Mesendoderm (in vitro differentiated cells): ENCODE measurements around the gene CCL24.

Experiments used
- DNase-seq: peaks from one replicate; pipeline ENCODE4 v3.0.0; 2013
- H2AK5ac ChIP-seq: 2 replicates; pipeline ENCODE4 v1.6.1; 2013; ENCODE audit warnings: low read length, inconsistent platforms
- H2BK120ac ChIP-seq: 2 replicates; pipeline ENCODE4 v1.6.1; 2013; ENCODE audit warnings: low read depth, mild to moderate bottlenecking, low read length, moderate library complexity, mixed read lengths
- H2BK15ac ChIP-seq: replicated peaks from 2 replicates; pipeline ENCODE4 v1.6.1; 2013; ENCODE audit warnings: low read depth, mild to moderate bottlenecking, moderate library complexity
- H2BK5ac ChIP-seq: 2 replicates; pipeline ENCODE4 v1.6.1; 2013; ENCODE audit warnings: low read length, inconsistent platforms
- H3K18ac ChIP-seq: 2 replicates; pipeline ENCODE4 v1.6.1; 2013; ENCODE audit warnings: mild to moderate bottlenecking, low read length, mixed read lengths
- H3K23ac ChIP-seq: one replicate; pipeline ENCODE4 v1.6.1; 2013; ENCODE audit warnings: low read length
- H3K27ac ChIP-seq: 2 replicates; pipeline ENCODE4 v1.5.1; 2013; ENCODE audit warnings: low read depth, mild to moderate bottlenecking, inconsistent platforms, low read length, moderate library complexity
- H3K27me3 ChIP-seq: 2 replicates; pipeline ENCODE4 v1.6.1; 2013; ENCODE audit warnings: low read length, control low read depth, mild to moderate bottlenecking, inconsistent platforms; ENCODE audit not compliant: insufficient read depth, poor library complexity
- H3K36me3 ChIP-seq: 2 replicates; pipeline ENCODE4 v1.6.1; 2013; ENCODE audit warnings: low read length, inconsistent platforms; ENCODE audit not compliant: control insufficient read depth, insufficient read depth
- H3K4ac ChIP-seq: one replicate; pipeline ENCODE4 v1.6.1; 2013; ENCODE audit warnings: low read depth, mild to moderate bottlenecking, low read length, moderate library complexity
- H3K4me1 ChIP-seq: 2 replicates; pipeline ENCODE4 v1.6.1; 2013; ENCODE audit warnings: low read depth, low read length, inconsistent platforms; ENCODE audit not compliant: control insufficient read depth
- H3K4me2 ChIP-seq: 2 replicates; pipeline ENCODE4 v1.6.1; 2013; ENCODE audit warnings: low read length
- H3K4me3 ChIP-seq: 2 replicates; pipeline ENCODE4 v1.5.1; 2013; ENCODE audit warnings: mild to moderate bottlenecking, low read length
- H3K56ac ChIP-seq: one replicate; pipeline ENCODE4 v1.6.1; 2013; ENCODE audit warnings: low read length
- H3K79me1 ChIP-seq: 2 replicates; pipeline ENCODE4 v1.6.1; 2013; ENCODE audit warnings: low read length, inconsistent platforms
- H3K79me2 ChIP-seq: 2 replicates; pipeline ENCODE4 v1.6.1; 2013; ENCODE audit warnings: mild to moderate bottlenecking, low read length; ENCODE audit not compliant: control insufficient read depth, insufficient read depth
- H3K9ac ChIP-seq: 2 replicates; pipeline ENCODE4 v1.6.1; 2013; ENCODE audit warnings: low read length, inconsistent platforms
- H4K5ac ChIP-seq: one replicate; pipeline ENCODE4 v1.6.1; 2013; ENCODE audit warnings: low read length
- H4K8ac ChIP-seq: one replicate; pipeline ENCODE4 v1.6.1; 2013; ENCODE audit warnings: low read depth, mild to moderate bottlenecking, control low read depth, low read length, moderate library complexity
- WGBS: extraction: QIAGEN DNeasy Blood & Tissue Kit; methylation state at CpG from one replicate; pipeline ENCODE4 v1.1.7; 2013; ENCODE audit warnings: low lambda C conversion rate, missing lambda C conversion rate; ENCODE audit not compliant: insufficient coverage; ENCODE audit errors: extremely low coverage; 5-methylcytosine and 5-hydroxymethylcytosine counted together

The CCL24 gene

DNA sequence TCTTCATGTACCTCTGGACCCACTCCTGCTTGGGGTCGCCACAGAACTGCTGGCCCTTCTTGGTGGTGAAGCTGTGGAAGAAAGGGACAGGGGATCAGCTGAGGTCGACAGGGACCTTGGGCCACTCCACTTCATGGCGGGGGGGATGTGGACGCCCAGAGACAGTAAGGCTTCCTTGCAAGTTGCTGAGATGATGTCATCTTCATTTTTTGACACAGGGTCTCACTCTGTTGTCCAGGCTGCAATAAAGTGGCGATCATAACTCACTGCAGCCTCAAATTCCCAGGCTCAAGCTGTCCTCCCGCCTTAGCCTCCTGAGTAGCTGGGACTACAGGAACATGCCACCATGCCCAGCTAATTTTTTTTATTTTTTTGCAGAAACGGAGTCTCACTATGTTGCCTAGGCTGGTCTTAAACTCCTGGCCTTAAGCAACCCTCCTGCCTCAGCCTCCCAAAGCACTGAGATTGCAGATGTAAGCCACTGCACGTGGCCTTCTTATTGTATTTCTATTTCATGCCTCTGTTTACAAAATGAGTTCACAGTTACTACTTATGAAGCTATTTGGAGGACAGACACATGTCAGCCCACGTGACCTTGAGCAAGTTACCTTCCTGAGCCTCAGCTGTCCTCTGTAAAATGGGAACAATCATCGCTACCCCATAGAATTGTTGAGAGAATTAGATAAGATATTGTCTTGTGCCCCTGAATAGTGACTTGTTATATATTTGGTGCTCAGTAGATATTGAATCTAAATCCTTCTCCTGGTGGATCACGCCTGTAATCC lies 1.5 kb downstream of the CCL24 start:
- Histone ChIP-seq H3K27me3 (no peaks in the 10 kb centered on the region), H3K4me1 (no peaks in the 10 kb centered on the region), H2AK5ac (no peak overlapping the region), H4K8ac (no peak overlapping the region), H3K4ac (no peak overlapping the region), H2BK15ac (no peak overlapping the region), H2BK5ac (no peak overlapping the region), H4K5ac (no peak overlapping the region), H3K36me3 (no peaks in the 10 kb centered on the region), H2BK120ac (no peak overlapping the region), H3K9ac (no peak overlapping the region), H3K18ac (no peak overlapping the region), H3K4me2 (no peak overlapping the region), H3K4me3 (no peak overlapping the region), H3K79me2 (no peaks in the 10 kb centered on the region), H3K23ac (no peak overlapping the region), H3K27ac (no peak overlapping the region), H3K56ac (no peak overlapping the region), H3K79me1 (no peaks in the 10 kb centered on the region)
- no peak for DNase-seq
- no CpG with 5 or more reads among the region's 11 CpGs for WGBS

DNA sequence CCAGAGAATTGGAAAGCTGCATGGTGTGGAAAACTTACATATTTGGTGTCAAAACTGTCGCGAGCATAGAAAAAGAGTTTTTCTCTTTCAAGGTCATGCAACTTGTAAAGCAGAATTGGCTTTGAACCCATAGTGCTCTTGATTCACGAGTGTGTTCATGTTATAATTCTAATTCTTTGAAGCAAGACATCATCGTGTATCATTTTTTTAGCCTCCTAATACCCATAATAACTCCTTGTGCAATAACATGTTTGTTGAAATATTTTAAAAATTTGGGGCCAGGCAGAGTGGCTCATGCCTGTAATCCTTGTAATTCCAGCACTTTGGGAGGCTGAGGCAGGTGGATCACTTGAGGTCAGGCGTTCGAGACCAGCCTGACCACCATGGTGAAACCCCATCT lies 4.2 kb downstream of the CCL24 start:
- no peak overlapping the region for H3K56ac ChIP-seq
- WGBS, result no CpG with 5 or more reads among the region's 6 CpGs
- H3K79me2 ChIP-seq, result no peaks in the 10 kb centered on the region

DNA sequence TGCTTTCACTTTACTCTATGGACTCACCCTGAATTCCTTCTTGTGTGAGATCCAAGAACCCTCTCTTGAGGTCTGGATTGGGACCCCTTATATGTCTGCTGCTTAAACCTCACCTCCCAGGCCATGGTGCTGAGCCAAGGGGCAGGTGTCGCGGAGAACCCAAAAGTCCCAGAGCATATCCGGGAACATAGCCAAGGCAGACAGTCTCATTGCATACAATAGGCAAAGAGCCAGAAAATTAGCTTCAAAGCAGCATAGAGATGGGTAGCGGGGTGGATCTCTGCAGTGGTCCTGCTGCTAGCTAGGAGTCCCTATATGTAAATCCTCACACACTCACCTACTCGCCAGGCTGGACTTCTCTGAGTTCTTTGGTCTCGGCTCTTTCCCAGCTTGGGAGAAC lies 5.5 kb downstream of the CCL24 start:
- DNase-seq, result no peak
- Histone ChIP-seq H3K4me2 (no peak overlapping the region), H3K4me3 (no peak overlapping the region), H3K4me1 (no peaks in the 10 kb centered on the region), H3K18ac (no peak overlapping the region), H4K8ac (no peak overlapping the region), H3K9ac (no peak overlapping the region), H2BK5ac (no peak overlapping the region), H3K79me1 (no peaks in the 10 kb centered on the region), H3K23ac (no peak overlapping the region), H3K4ac (no peak overlapping the region), H3K56ac (no peak overlapping the region), H3K27me3 (no peaks in the 10 kb centered on the region), H3K27ac (no peak overlapping the region), H2BK15ac (no peak overlapping the region), H3K79me2 (no peaks in the 10 kb centered on the region), H3K36me3 (no peaks in the 10 kb centered on the region), H4K5ac (no peak overlapping the region), H2BK120ac (no peak overlapping the region), H2AK5ac (no peak overlapping the region)
- no CpG with 5 or more reads among the region's 6 CpGs for WGBS

More for the DNA sequence above, 4.2 kb downstream of the CCL24 start:
- no peak overlapping the region for H3K4ac ChIP-seq
- no peak overlapping the region for H4K8ac ChIP-seq
- H3K4me1 ChIP-seq, result no peaks in the 10 kb centered on the region
- no peaks in the 10 kb centered on the region for H3K79me1 ChIP-seq
- DNase-seq, result no peak
- H3K27ac ChIP-seq, result no peak overlapping the region
- H3K4me3 ChIP-seq, result no peak overlapping the region
- H2BK120ac ChIP-seq, result no peak overlapping the region
- no peak overlapping the region for H3K18ac ChIP-seq
- no peak overlapping the region for H3K23ac ChIP-seq
- H2BK15ac ChIP-seq, result no peak overlapping the region
- H3K9ac ChIP-seq, result no peak overlapping the region
- no peak overlapping the region for H2BK5ac ChIP-seq
- H2AK5ac ChIP-seq, result no peak overlapping the region
- no peak overlapping the region for H3K4me2 ChIP-seq
- H3K36me3 ChIP-seq, result no peaks in the 10 kb centered on the region
- H3K27me3 ChIP-seq, result no peaks in the 10 kb centered on the region
- H4K5ac ChIP-seq, result no peak overlapping the region

DNA sequence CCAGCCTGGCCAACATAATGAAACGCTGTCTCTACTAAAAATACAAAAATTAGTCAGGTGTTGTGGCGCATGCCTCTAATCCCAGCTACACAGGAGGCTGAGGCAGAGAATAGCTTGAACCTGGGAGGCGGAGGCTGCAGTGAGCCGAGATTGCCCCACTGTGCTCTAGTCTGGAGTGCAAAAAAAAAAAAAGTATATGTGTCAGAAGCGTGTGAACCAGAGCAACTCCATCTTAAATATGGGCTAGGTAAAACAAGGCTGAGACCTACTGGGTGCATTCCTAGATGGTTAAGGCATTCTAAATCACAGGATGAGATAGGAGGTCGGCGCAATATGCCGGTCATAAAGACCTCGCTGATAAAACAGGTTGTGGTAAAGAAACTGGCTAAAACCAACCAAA lies 6.2 kb downstream of the CCL24 start:
- no peaks in the 10 kb centered on the region for H3K79me1 ChIP-seq
- H3K4me3 ChIP-seq, result no peak overlapping the region
- DNase-seq, result no peak
- H3K4me1 ChIP-seq, result no peaks in the 10 kb centered on the region
- no peak overlapping the region for H2AK5ac ChIP-seq
- H2BK15ac ChIP-seq, result no peak overlapping the region
- no peak overlapping the region for H2BK5ac ChIP-seq
- no peak overlapping the region for H3K4ac ChIP-seq
- no CpG with 5 or more reads among the region's 9 CpGs for WGBS
- H3K9ac ChIP-seq, result no peak overlapping the region
- H3K27me3 ChIP-seq, result no peaks in the 10 kb centered on the region
- no peak overlapping the region for H3K23ac ChIP-seq
- H4K8ac ChIP-seq, result no peak overlapping the region
- no peak overlapping the region for H3K27ac ChIP-seq
- H4K5ac ChIP-seq, result no peak overlapping the region
- H3K79me2 ChIP-seq, result no peaks in the 10 kb centered on the region
- H2BK120ac ChIP-seq, result no peak overlapping the region
- H3K56ac ChIP-seq, result no peak overlapping the region
- no peak overlapping the region for H3K18ac ChIP-seq
- H3K4me2 ChIP-seq, result no peak overlapping the region
- H3K36me3 ChIP-seq, result no peaks in the 10 kb centered on the region

DNA sequence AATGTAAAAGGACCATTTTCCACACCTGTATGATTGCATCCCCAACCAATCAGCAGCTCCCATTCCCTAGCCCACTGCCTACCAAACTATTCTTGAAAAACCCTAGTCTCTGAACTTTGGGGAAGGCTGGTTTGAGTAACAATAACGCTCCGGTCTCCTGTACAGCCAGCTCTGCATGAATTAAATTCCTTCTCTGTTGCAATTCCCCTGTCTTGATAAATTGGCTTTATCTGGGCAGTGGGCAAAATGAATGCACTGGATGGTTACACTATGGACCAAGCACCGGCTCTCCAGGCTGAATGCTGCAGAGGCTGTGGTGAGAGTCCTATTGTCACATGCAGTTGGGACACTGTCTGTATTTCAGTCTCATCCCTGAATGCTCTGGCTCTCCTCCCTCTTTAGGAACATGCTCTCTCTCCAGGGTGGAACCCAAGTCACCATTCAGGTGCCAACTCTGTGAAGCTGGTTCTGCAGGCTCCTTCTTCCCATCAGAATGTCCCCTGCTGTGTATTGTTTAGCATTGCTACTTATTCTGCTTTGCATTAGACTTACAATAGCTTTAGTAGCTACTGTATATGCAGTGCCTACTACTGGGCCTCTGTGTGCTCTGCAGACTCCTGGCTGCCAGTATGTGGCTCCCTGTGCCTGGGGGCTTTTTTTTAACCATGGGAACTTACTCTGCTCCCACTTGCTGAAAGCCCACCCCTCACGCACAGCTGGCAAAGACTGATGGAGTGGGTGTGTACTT lies 6.9 kb downstream of the CCL24 start:
- Histone ChIP-seq H3K9ac (no peak overlapping the region), H3K79me1 (no peaks in the 10 kb centered on the region), H4K5ac (no peak overlapping the region), H3K4ac (no peak overlapping the region), H3K27me3 (no peaks in the 10 kb centered on the region), H3K18ac (no peak overlapping the region), H2BK15ac (no peak overlapping the region), H3K4me3 (no peak overlapping the region), H3K4me2 (no peak overlapping the region), H2AK5ac (no peak overlapping the region), H3K56ac (no peak overlapping the region), H3K36me3 (no peaks in the 10 kb centered on the region), H3K23ac (no peak overlapping the region), H3K4me1 (no peaks in the 10 kb centered on the region), H2BK5ac (no peak overlapping the region), H2BK120ac (no peak overlapping the region), H3K79me2 (no peaks in the 10 kb centered on the region), H4K8ac (no peak overlapping the region), H3K27ac (no peak overlapping the region)
- WGBS, result no CpG with 5 or more reads among the region's 4 CpGs
- DNase-seq, result no peak
